ENCODE measurements around the gene RAB3C.
"Not testable (repeated sequence)": the region's sequence is repeated elsewhere in the genome, so short reads cannot be mapped to it uniquely, and the experiment has no call there.

The RAB3C gene, protein sequence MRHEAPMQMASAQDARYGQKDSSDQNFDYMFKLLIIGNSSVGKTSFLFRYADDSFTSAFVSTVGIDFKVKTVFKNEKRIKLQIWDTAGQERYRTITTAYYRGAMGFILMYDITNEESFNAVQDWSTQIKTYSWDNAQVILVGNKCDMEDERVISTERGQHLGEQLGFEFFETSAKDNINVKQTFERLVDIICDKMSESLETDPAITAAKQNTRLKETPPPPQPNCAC

DNA sequence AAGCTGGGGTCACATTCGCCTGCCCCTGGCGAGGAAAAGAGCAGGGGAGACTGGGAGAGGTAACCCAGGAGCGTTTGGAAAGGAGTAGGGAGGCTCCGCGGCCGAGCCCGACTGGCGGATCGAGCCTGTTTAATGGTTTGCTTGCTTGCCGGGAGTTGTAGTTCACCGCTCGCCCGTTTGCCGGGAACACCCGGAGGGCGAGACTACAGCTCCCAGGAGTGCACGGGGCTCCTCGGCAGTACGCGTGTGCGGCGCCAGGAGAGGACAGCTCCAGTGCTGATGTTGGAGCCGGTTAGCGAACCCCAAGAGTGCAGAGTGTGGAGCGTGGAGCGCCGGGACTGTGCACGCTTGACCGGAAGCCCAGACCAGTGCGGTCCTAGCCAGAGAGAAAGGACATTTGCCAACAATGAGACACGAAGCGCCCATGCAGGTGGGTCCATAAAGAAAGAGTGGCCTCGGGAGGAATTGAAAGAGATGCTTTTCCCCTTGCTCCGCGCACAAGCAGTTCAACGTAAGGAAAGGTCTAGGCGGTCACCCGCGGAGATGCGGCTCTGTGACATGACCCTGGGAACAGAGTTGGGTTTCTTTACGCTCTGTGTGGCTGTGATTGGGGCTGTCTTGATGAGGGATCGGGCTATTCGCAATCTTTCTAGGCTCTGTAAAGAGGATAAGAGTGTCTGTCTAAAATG is at the start of gene RAB3C:
TSS of gene RAB3C (plus strand) at position 273 of the 689 bp plus-strand sequence. CDS start at position 407, 134 bp downstream.
- no peak for FAIRE-seq

DNA sequence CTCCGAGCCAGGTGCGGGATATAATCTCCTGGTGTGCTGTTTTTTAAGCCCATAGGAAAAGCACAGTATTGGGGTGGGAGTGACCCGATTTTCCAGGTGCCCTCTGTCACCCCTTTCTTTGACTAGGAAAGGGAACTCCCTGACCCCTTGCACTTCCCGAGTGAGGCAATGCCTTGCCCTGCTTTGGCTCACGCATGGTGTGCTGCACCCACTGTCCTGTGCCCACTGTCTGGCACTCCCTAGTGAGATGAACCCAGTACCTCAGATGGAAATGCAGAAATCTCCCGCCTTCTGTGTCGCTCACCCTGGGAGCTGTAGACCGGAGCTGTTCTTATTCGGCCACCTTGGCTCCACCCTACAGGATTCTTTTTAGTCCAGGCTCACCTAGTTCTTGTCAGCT is 40.9 kb upstream of the RAB3C start:
- not testable (repeated sequence) for FAIRE-seq

DNA sequence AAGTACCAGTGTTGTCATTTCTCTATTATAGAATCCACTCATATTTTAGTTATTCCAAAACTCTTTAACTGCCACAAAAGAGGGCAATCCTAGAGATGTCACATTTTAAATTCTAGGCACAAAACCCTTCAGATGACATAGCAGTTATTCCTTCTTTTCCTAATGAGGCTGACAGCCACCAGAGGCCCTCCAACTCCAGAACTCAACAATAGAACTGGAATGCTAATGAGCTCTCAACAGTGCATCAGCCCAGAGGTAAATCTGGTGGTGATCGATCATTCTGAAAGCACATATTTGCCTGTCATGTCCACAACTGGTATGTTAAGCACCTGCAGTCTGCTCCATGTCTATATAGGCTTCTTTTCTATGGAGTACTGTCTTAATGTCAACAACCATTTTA is 40.2 kb upstream of the RAB3C start:
- FAIRE-seq: no peak

DNA sequence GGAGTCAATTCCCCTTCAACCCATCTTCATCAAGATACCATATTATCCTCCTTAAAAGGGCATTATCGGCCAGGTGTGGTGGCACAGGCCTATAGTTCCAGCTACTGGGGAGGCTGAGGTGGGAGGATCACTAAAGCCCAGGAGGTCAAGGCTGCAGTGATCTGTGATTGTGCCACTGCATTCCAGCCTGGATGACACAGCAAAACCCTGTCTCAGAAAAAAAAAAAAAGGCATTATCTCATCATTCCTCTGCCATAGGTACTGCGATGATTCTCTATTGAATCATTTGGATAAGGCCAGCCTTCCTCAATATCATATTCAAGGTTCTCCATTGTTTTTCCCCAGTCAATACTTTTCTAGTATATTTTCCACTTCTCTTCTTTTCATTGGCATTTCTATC is 39.2 kb upstream of the RAB3C start:
- FAIRE-seq: no peak

DNA sequence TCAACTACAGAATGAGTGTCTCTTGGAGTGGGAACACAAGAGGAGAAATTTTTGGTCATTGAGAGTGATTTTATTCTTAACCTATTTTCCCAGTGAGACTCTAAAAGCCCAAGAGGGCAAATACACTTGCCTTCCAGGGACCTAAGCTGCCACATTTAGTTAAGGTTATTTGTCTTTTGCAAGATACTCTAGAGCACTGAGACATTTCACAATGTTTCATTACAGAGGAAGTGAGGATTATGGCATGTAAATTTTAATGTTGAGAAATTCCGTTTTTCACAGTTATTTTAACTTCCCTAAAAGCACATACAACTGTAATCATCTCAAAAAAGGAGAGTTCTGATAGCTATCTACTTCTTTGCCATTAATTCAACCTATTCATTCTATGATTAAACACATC is 38.7 kb upstream of the RAB3C start:
- no peak for FAIRE-seq

DNA sequence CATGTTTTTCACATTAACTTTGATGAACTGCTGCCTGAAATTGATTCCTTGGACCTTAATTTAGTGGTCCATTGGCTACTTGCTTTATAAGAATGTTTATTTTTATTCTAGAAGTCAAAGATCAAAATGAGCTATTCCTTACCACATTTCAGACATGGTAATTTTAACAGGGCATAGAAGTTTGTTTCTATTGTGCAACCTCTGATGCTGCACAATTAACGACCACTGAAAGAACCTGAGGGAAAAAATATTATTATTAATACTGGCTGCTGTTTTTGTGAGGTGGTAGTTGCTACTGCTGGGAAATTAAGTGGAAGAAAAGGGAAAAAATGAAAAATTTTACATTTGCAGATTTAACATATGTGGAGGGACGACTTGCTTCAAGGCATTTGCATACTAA is 37.9 kb upstream of the RAB3C start:
- no peak for FAIRE-seq

DNA sequence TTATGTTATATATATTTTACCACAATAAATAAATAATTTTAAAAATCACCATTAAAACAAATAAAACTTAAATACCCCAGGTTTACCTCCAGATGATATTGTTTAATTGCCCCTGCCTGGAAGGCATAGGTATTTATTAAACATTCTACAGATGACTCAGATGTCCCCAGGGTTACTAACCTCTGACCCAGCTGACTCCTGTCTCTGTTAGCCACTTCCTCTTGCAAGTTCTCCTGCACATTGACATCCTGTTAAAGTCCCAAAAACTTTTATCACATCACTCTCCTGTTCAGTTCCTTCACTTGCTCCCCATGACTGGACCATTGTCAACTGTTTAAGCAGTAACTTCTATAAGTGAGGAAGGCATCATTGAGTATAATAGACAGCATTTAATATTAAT is 37.0 kb upstream of the RAB3C start:
- no peak for FAIRE-seq

DNA sequence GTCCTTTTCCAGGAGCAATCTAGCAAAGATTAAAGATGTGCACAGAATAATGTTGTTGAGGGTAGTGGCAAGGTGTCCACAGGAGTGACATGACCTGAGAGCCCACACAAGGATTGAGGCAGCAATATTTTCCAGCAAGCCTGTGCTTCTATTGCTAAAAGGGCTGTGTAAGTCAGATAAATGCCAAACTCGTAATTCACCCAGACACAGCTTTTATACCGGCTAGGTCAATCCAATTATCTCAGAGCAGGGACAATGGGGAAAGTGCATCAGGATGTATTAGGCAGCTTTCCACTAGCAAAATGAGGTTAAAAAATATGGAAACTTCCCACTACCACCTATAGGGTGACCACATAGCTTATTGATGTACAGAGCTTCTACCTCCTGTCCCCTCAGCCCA is 34.8 kb upstream of the RAB3C start:
- no peak for FAIRE-seq

DNA sequence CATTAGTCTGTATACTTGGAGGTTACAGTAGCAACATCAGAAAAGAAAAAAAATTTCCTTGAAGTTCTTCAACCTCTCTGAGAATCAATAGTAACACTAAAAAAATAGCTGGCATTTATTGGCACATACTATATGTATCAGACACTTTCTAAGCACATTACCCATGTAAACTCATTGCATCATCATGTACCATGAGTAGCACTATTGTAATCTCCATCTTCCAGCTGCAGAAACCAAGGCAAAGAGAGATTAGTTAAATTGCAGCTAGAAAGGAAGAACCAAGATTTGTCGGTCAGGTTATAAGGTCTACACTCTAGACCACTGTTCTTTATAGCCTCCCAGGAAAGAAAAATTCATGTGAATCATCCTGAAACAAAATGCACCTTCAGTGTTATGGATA is 31.4 kb upstream of the RAB3C start:
- no peak for FAIRE-seq

DNA sequence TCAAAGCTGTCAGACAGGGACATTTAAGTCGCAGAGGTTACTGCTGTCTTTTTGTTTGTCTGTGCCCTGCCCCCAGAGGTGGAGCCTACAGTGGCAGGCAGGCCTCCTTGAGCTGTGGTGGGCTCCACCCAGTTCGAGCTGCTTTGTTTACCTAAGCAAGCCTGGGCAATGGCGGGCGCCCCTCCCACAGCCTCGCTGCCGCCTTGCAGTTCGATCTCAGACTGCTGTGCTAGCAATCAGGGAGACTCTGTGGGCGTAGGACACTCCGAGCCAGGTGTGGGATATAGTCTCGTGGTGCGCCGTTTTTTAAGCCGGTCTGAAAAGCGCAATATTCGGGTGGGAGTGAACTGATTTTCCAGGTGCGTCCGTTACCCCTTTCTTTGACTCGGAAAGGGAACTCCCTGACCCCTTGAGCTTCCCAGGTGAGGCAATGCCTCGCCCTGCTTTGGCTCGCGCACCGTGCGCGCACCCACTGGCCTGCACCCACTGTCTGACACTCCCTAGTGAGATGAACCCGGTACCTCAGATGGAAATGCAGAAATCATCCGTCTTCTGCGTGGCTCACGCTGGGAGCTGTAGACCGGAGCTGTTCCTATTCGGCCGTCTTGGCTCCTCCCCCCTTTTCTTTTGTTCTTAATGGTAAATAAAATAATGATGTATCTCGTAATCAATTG is 25.1 kb upstream of the RAB3C start:
- not testable (repeated sequence) for FAIRE-seq

DNA sequence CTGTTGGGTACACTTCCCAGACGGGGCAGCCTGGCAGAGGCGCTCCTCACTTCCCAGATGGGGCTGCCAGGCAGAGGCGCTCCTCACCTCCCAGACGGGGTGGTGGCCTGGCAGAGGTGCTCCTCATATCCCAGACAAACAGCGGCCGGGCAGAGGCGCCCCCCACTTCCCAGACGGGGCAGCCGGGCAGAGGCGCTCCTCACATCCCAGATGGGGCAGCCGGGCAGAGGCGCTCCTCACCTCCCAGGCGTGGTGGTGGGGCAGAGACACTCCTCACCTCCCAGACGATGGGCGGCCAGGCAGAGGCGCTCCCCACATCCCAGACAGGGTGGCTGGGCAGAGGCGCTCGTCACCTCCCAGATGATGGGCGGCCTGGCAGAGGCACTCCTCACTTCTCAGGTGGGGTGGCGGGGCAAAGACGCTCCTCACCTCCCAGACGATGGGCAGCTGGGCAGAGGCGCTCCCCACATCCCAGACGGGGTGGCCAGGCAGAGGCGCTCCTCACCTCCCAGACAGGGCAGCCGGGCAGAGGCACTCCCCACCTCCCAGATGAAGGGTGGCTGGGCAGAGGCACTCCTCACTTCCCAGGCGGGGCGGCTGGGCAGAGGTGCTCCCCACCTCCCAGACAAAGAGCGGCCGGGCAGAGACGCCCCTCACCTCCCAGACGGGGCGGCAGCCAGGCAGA is 19.7 kb upstream of the RAB3C start:
- FAIRE-seq: not testable (repeated sequence)

DNA sequence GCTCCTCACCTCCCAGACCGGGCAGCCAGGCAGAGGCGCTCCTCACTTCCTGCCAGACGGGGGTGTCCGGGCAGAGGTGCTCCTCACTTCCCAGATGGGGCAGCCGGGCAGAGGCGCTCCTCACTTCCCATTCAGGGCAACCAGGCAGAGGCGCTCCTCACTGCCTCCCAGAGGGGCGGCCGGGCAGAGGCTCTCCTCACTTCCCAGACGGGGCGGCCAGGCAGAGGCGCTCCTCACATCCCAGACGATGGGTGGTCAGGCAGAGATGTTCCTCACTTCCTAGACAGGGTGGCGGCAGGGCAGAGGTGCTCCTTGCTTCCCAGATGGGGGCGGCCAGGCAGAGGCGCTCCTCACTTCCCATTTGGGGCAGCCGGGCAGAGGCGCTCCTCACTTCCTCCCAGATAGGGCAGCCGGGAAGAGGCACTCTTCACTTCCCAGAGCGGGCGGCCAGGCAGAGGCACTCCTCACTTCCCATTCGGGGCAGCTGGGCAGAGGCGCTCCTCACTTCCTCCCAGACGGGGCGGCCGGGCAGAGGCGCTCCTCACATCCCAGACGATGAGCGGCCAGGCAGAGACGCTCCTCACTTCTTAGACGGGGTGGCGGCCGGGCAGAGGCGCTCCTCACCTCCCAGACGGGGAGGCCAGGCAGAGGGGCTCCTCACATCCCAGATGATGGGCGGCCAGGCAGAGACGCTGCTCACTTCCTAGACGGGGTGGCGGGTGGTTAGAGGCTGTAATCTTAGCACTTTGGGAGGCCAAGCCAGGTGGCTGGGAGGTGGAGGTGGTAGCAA is 18.6 kb upstream of the RAB3C start:
- FAIRE-seq: not testable (repeated sequence)

DNA sequence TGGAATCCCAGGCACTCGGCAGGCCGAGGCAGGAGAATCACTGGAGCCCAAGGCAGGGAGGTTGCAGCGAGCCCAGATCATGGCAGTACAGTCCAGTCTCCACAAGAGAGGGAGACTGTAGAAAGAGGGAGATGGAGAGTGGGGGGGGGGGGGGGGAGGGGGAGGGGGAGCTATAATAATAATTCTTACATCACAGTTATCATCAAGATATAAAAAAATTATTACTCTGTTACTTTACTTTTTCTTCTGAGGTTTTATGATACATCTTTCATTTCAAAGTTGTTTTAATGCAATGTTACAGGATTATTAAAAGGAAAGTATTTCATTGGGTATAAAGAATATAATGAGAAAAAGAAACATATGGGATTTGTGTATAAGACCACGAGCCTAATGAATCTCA is 17.8 kb upstream of the RAB3C start:
- no peak for FAIRE-seq

DNA sequence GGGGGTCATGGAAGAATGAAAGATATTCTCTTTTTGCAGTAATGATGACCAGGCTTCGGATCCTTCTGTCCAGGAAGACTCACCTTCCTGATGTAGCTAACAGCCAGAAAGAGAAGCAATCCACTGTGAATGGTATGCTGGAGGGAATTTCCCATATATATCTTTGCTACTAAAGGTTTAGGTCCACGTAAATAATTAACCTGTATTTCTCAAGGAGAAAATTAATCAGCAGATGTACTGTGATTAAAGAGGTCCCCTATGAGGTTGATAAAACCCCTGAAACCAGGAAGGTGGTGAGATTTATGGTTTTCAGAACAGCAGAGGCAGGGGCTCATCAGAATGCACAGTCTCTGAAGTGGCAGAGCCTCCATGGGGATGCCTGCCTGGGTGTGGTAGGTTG is 11.4 kb upstream of the RAB3C start:
- FAIRE-seq: no peak

DNA sequence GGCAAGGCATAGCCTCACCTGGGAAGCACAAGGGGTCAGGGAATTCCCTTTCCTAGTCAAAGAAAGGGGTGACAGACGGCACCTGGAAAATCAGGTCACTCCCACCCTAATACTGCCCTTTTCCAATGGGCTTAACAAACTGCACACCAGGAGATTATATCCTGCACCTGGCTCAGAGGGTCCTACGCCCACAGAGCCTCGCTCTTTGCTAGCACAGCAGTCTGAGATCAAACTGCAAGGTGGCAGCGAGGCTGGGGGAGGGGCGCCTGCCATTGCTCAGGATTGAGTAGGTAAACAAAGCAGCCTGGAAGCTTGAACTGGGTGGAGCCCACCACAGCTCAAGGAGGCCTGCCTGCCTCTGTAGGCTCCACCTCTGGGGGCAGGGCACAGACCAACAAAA is 9.9 kb upstream of the RAB3C start:
- not testable (repeated sequence) for FAIRE-seq

DNA sequence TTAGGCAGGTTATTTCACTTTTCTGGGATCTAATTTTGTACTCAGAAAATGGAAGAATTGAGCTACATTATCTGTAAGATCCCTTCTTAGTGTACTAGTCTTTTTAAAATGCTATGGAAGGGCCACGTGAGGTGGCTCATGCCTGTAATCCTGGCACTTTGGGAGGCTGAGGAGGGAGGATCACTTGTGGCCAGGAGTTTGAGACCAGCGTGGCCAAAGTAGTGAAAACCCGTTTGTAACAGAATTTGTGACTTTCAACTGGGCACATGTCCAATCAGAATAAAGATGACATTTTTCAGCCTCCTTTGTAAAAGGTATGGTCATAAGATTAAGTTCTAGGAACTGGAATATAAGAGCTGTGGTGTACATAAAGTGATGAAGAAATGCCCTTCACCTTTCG is 3.1 kb upstream of the RAB3C start:
- FAIRE-seq: no peak

DNA sequence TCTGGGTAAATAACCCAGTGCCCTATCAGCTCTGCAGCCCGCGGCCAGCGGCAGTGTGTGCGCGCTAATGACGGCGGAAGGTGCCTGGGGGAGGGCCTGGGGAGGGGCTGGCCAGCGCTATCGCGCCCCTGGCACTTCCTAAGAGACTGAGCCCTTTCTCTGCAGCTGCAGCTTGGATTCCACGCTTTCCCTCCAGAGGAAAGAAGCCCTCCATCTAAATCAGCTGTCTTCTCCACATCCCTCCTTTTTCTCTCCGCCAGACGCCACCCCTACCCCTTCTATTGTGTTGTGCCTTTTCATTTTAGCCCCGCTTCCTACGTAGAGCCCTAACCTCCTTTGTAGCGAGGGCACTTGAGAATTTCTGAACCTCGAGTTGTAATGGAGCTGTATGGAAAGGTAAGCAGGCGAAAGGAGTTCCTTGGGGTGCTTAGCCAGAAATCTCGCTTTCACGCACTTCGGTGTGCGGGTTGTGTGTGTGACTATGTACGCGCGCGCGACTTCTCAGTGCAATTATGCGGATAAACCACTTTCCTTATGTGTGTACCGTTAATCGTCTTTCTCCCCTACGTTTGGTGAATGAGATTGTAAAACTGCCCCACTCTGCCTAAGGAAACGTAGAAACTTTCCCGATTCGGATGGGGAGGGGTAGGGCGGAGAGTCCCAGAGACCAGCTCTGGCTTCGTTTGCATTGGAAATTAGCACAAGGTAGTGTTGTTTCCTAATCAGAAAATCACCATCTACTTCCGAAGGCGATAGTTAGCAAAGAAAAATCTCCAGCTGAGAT is 664 bp upstream of the RAB3C start:
- no peak for FAIRE-seq

DNA sequence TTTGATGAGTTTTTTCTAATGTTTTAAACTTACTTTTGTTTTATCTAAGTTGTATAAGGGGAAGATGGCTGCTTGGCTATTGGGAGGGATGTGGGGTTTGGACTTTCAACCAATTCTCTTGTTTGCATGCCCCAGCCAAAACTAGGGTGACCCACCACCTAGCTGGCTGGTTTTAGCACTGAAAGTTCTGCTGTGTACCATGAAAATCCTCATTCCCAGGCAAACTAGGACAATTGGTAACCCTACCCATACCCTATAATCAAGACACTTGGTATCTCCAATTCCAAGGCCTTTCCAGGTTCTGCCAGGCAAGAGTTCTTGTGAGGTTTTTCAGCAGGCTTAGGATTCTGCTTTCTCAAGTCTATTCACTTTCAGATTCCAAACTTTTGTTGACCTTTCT is 13.1 kb downstream of the RAB3C start:
- FAIRE-seq: no peak

DNA sequence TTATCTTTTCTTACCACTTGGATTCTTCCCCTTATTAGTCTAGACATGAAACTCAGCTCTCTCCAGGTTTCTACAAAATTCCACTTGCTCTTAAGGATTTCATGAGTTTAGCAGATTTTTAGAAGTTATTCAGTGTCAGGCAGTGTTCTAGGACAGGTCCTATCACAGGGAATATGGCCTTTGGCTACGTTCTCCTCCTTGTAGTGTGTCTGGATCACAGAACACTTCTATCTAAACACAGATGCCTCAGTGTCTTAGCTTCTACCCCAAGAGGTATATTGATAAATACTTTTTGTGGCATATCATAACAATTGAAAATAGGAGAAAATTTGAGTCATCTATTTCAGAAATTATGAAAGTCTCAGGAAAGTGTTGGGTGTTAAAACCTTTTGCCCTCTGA is 15.6 kb downstream of the RAB3C start:
- no peak for FAIRE-seq

DNA sequence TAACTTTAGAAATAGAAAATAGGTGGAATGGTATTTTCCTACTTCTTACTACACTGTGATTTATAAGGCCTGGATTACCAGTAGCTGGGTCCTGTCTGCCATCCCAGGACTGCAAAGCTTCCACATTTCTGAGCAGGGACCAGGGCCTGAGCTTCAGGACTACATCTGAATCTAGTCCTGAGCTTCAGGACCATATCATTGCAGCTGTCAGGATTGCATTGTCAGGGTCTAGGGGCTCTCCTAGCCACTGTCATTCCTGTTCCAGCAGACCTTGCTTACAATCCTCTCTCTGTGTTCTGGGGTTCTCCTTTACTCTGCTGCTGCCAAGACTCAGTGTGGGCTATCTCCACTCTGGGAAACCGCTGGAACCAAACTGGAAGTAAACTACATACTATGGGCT is 16.3 kb downstream of the RAB3C start:
- FAIRE-seq: no peak

DNA sequence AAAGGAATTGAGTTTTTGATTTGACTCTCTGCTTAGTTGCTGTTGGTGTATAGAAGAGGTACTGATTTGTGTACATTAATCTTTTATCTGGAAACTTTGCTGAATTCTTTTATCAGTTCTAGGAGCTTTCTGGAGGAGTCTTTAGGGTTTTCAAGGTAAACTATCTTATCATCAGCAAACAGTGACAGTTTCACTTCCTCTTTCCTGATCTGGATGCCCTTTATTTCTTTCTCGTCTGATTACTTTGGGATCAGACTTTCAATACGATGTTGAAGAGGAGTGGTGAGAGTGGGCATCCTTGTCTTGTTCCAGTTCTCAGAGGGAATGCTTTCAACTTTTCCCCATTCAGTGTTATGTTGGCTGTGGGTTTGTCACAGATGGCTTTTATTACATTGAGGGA is 17.7 kb downstream of the RAB3C start:
- not testable (repeated sequence) for FAIRE-seq

DNA sequence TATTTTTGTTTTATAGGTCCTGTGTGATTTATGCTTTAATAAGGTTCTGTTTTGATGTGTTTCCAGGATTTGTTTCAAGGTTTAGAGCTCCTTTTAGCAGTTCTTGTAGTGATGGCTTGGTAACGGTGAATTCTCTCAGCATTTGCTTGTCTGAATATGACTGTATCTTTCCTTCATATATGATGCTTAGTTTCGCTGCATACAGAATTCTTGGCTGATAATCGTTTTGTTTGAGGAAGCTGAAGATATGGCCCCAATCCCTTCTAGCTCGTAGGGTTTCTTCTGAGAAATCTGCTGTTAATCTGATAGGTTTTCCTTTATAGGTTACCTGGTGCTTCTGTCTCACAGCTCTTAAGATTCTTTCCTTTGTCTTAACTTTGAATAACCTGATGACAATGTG is 20.0 kb downstream of the RAB3C start:
- FAIRE-seq: not testable (repeated sequence)
